Body of pancreas (tissue), 4 donors: ENCODE measurements around the gene FEV.

Experiments
- CTCF ChIP-seq, 7 experiments: fragments of 450-650 bp in 4 of 7; fragments of 200-600 bp in 3 of 7; sonication (generic) in 3 of 7; IDR thresholded peaks; one replicate each; pipeline ENCODE4 v1.5.1; 2016 to 2019; ENCODE audit warnings: antibody characterized with exemption in 7 of 7
- POLR2A ChIP-seq, 3 donors: fragments of 450-650 bp; IDR thresholded peaks; one replicate each; pipeline ENCODE4 v1.6.1; 2016; ENCODE audit warnings: antibody characterized with exemption in 3 of 3, mild to moderate bottlenecking in 2 of 3

GRCh38 chr2:218988650-218989049 lies 3.7 kb upstream of the FEV start:
- TF ChIP-seq CTCF (IDR thresholded peaks at IDR 0.05) = no peak
- no peak for TF ChIP-seq POLR2A (IDR thresholded peaks at IDR 0.05)
